ENCODE measurements around the gene CD207.

CD207 gene

DNA sequence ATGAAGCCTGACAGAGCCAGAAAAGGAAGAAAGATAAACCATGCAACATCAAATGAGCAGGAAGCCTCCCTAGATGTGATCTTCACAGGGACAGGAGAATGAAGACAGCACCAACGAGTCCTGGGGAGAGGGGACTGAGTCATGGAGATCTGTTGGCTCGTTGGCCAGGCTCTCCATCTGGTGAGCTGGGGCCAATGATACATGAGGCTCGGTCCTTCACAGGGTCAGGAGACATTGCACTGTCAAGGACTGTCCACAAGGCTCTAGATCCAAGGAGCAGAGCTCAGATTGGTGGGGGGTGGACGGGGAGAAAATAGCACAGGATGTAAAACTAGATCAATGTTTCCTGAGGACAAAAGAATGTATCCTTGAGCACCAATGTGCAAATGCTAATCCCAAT is 735 bp downstream of the CD207 start:
- H3K4me3 ChIP-seq (ENCODE audit: low read length), result no peak overlapping the region
- no peak for DNase-seq (ENCODE audit: low read depth)
- TF ChIP-seq, protein P1, sequence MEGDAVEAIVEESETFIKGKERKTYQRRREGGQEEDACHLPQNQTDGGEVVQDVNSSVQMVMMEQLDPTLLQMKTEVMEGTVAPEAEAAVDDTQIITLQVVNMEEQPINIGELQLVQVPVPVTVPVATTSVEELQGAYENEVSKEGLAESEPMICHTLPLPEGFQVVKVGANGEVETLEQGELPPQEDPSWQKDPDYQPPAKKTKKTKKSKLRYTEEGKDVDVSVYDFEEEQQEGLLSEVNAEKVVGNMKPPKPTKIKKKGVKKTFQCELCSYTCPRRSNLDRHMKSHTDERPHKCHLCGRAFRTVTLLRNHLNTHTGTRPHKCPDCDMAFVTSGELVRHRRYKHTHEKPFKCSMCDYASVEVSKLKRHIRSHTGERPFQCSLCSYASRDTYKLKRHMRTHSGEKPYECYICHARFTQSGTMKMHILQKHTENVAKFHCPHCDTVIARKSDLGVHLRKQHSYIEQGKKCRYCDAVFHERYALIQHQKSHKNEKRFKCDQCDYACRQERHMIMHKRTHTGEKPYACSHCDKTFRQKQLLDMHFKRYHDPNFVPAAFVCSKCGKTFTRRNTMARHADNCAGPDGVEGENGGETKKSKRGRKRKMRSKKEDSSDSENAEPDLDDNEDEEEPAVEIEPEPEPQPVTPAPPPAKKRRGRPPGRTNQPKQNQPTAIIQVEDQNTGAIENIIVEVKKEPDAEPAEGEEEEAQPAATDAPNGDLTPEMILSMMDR (conservative IDR thresholded peaks at IDR 0.05; ENCODE audit: low read depth, low read length), result no peak

DNA sequence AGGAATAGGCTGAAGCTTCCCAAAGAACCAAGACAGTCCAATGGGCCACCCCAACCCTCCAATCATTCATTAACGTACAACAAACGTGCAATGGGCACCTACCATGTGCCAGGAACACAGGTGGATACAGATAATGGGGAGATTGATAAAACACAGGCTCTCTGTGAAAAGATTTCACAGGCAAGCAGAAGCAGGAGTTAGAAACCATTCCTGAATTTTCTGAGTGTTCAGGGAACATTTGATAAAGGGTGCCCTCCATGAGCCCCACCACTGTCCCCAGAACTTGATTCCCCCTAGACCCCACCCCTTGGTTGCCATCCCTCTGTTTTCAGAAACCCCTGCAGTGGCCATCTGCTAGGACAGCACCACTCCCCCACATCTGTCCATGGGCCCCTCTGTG is 1.5 kb downstream of the CD207 start:
- DNase-seq (ENCODE audit: low read depth), result no peak
- H3K4me3 ChIP-seq (ENCODE audit: low read length), result no peak overlapping the region
- TF ChIP-seq, protein P1 (conservative IDR thresholded peaks at IDR 0.05; ENCODE audit: low read depth, low read length), result no peak

DNA sequence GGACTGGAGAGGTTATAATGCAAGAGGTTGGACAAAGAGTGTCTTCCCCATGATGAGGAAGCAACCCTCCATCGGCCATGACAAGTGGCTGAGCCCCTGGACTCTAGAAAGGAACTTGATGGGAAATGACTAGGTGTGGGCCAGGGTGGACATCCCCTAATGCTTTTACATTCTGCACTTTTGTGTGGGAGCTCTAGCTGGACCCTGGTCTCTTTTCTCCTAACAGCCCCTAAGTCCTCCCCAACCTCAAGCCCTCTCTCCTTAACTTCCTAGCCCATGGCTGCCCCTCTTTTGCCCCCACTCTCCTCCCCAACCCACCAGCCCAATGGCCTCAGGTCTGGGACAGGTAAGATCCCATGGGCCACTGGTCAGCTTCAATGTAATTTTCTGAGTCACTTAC is 2.4 kb downstream of the CD207 start:
- no peak for DNase-seq (ENCODE audit: low read depth)
- TF ChIP-seq, protein P1 (conservative IDR thresholded peaks at IDR 0.05; ENCODE audit: low read depth, low read length), result no peak
- no peak overlapping the region for H3K4me3 ChIP-seq (ENCODE audit: low read length)

DNA sequence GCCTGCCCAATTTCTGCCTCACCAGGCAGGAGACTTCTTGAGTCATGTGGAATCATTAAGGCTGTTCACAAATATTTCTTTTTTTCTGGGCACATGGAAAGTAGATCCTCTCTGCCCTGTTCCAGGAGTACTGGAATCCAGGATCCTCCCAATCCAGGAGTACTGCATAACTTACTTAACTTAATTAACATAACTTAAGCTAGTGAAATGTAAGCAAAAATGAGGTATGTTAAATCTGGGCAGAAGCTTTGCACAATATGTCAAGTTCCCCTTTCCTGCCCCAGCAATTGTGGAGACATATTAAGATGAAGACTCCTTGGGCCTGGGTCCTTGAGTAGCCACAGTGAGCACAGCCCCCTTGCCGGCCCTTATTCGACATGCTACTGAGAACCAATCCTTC is 3.2 kb downstream of the CD207 start:
- DNase-seq (ENCODE audit: low read depth), result no peak
- TF ChIP-seq, protein P1 (conservative IDR thresholded peaks at IDR 0.05; ENCODE audit: low read depth, low read length), result no peak
- H3K4me3 ChIP-seq (ENCODE audit: low read length), result no peak overlapping the region

DNA sequence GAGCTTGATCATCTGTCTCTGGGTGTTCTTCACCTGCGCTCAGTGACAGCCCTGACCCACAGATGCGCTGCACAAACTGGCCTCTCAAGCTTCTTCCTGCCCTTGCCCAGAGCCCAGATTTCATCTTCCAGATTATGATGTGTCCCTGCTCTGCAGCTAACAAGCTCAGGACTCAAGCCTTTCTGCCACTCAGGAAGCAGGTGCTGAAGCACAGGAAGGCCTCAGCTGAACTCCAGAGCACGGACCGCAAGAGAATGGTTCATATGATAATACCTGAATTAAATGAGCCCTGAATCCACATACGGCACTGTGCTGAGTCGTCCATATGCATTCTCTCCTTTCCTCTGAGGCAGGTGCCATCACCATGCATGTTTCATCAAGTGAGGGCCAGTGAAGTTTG is 3.8 kb downstream of the CD207 start:
- no peak overlapping the region for H3K4me3 ChIP-seq (ENCODE audit: low read length)
- no peak for DNase-seq (ENCODE audit: low read depth)
- TF ChIP-seq, protein P1 (conservative IDR thresholded peaks at IDR 0.05; ENCODE audit: low read depth, low read length), result no peak

DNA sequence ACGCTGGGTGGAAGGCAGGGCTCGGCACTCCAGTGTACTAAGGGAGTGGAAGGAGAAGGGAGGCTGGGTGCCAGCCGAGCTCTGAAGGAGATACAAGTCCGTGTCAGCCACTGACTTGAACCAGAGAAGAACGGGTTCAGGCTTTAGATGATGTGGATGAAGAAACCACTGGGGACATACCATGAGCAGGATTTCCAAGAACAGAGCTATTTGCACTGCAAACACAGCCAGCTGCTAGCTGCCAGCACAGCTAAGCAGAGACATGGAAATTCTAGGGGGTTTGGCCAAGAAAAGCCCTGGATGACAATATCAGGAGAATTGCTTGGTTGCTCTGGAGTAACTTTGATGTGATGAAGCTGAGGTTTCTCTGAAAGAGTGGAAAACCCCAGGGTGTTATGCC is 5.2 kb downstream of the CD207 start:
- DNase-seq (ENCODE audit: low read depth), result no peak
- H3K4me3 ChIP-seq (ENCODE audit: low read length), result no peak overlapping the region
- TF ChIP-seq, protein P1 (conservative IDR thresholded peaks at IDR 0.05; ENCODE audit: low read depth, low read length), result no peak

DNA sequence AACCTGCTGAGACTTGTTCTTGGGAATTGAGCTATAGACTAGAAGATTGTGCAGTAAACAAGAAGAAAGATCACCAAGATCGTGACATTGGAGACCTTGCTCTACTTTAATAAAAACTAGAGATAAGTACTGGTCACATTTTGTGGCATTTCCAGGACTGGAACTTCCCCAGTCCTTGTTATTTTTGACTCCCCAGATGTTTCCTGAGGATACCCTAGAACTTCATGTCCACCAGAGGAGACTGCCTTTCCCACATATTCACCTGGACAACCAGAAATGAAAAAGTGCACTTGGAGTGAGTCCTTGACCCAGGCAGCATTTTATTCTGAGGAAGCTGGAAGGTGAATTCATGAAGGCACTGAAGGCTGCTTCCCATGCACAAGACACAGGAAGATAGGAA is 5.7 kb downstream of the CD207 start:
- TF ChIP-seq, protein P1 (conservative IDR thresholded peaks at IDR 0.05; ENCODE audit: low read depth, low read length), result no peak
- DNase-seq (ENCODE audit: low read depth), result no peak
- H3K4me3 ChIP-seq (ENCODE audit: low read length), result no peak overlapping the region
